ENCODE results near the gene GDI1. TPM values are rescaled to one million over a fixed set of nuclear protein-coding genes. Genes with fewer than 3 reads are reported as not detected.

GDI1 gene
- total RNA-seq, 1 donor from 2014 or later: 67.4 TPM

GRCh38 chrX:154463611-154464220 is 26.8 kb downstream of the GDI1 start:
- no peak overlapping the region for H3K27ac ChIP-seq
- no peak overlapping the region for H3K4me3 ChIP-seq
- no peaks in the 10 kb centered on the region for H3K9me3 ChIP-seq
- H3K27me3 ChIP-seq: no peaks in the 10 kb centered on the region
- no peaks in the 10 kb centered on the region for H3K4me1 ChIP-seq
- no peak for DNase-seq (ENCODE audit: low spot score in 2 of 2)
- H3K36me3 ChIP-seq: peaks cover 43 to 44% of the 10 kb centered on the region in 2 donors
- intact Hi-C loops (cut with DNase I): no loop called here
- TF ChIP-seq, protein P1, sequence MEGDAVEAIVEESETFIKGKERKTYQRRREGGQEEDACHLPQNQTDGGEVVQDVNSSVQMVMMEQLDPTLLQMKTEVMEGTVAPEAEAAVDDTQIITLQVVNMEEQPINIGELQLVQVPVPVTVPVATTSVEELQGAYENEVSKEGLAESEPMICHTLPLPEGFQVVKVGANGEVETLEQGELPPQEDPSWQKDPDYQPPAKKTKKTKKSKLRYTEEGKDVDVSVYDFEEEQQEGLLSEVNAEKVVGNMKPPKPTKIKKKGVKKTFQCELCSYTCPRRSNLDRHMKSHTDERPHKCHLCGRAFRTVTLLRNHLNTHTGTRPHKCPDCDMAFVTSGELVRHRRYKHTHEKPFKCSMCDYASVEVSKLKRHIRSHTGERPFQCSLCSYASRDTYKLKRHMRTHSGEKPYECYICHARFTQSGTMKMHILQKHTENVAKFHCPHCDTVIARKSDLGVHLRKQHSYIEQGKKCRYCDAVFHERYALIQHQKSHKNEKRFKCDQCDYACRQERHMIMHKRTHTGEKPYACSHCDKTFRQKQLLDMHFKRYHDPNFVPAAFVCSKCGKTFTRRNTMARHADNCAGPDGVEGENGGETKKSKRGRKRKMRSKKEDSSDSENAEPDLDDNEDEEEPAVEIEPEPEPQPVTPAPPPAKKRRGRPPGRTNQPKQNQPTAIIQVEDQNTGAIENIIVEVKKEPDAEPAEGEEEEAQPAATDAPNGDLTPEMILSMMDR (IDR thresholded peaks at IDR 0.05): no peak

DNA sequence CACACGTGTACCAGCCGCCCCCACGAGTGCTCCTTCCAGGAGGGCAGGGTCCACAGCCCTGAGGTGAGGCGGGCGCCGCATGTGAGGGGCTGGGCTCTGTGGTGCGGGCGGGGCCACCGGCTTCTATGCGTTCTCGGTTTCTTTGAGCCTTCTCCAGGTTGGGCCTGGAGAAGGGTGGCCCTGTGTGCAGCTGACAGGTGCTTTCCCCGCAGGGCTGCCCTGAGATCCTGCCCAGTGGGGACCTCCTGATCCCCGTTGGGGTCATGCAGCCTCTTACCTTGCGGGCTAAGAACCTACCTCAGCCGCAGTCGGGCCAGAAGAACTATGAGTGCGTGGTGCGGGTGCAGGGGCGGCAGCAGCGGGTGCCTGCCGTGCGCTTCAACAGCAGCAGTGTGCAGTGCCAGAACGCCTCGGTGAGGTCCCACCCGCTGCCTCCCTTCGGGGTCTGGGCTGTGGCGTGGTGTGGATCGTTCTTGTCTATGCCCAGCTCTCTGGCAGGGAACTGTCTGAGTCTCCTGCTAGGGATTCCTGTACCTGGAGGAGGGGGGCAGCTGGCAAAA is 27.9 kb downstream of the GDI1 start:
- no peaks in the 10 kb centered on the region for H3K4me1 ChIP-seq
- no peaks in the 10 kb centered on the region for H3K9me3 ChIP-seq
- intact Hi-C loops (cut with DNase I): no loop called here
- no peaks in the 10 kb centered on the region for H3K27me3 ChIP-seq
- H3K27ac ChIP-seq: no peak overlapping the region
- TF ChIP-seq, protein P1 (IDR thresholded peaks at IDR 0.05): no peak
- DNase-seq (ENCODE audit: low spot score in 2 of 2): no peak
- H3K4me3 ChIP-seq: no peak overlapping the region
- peaks cover 51 to 53% of the 10 kb centered on the region in 2 donors for H3K36me3 ChIP-seq

GRCh38 chrX:154465601-154466000 is 28.6 kb downstream of the GDI1 start:
- DNase-seq (ENCODE audit: low spot score in 2 of 2): no peak
- no peaks in the 10 kb centered on the region for H3K9me3 ChIP-seq

DNA sequence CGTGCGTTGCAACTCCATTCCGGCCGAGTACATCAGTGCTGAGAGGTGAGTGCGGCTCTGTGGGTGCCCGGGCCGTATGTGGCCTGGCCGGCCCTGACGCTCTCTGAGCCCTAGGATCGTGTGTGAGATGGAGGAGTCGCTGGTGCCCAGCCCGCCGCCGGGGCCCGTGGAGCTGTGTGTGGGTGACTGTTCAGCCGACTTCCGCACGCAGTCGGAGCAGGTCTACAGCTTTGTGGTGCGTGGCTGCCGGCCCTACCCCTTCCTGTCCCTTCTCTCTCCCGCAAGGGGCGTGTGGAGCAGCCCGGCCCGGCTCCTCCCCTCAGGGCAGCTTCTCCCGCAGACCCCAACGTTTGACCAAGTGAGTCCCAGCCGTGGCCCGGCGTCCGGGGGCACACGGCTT is 29.1 kb downstream of the GDI1 start:
- intact Hi-C loops (cut with DNase I): no loop called here
- no peak overlapping the region for H3K27ac ChIP-seq
- TF ChIP-seq, protein P1 (IDR thresholded peaks at IDR 0.05): no peak
- peaks cover 59 to 63% of the 10 kb centered on the region in 2 donors for H3K36me3 ChIP-seq
- no peaks in the 10 kb centered on the region for H3K9me3 ChIP-seq
- no peaks in the 10 kb centered on the region for H3K27me3 ChIP-seq
- H3K4me1 ChIP-seq: no peaks in the 10 kb centered on the region
- DNase-seq (ENCODE audit: low spot score in 2 of 2): no peak
- H3K4me3 ChIP-seq: no peak overlapping the region

More at GRCh38 chrX:154465601-154466000, 28.6 kb downstream of the GDI1 start:
- Histone ChIP-seq H3K4me1 (no peaks in the 10 kb centered on the region), H3K27me3 (no peaks in the 10 kb centered on the region), H3K36me3 (peaks cover 58 to 60% of the 10 kb centered on the region in 2 donors), H3K4me3 (no peak overlapping the region), H3K27ac (no peak overlapping the region)
- intact Hi-C loops (cut with DNase I): no loop called here
- TF ChIP-seq, protein P1 (IDR thresholded peaks at IDR 0.05): no peak

DNA sequence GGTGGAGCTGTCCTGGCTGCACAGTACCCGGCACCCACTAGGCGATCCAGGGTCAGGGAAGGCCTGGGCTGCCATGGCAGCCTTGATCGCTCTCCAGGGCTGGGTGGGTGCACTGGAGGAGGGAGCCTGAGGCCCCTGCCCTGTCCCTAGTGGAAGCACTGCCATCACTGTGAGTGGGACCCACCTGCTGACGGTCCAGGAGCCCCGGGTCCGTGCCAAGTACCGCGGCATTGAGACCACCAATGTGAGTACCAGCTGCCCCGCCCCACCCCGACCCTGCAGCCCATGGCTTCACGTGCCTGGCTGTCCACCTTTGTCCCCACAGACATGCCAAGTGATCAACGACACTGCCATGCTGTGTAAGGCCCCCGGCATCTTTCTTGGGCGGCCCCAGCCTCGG is 30.0 kb downstream of the GDI1 start:
- H3K9me3 ChIP-seq: no peaks in the 10 kb centered on the region
- intact Hi-C loops (cut with DNase I): no loop called here
- TF ChIP-seq, protein P1 (IDR thresholded peaks at IDR 0.05): no peak
- peaks cover 59 to 67% of the 10 kb centered on the region in 2 donors for H3K36me3 ChIP-seq
- H3K27me3 ChIP-seq: no peaks in the 10 kb centered on the region
- H3K4me3 ChIP-seq: no peak overlapping the region
- no peak overlapping the region for H3K27ac ChIP-seq
- H3K4me1 ChIP-seq: no peaks in the 10 kb centered on the region
- DNase-seq (ENCODE audit: low spot score in 2 of 2): no peak

All from ascending aorta (tissue), 2 donors.